ENCODE data around the gene CEMIP2.
A peak's percentile ranks its signal among the peaks of the same experiment; 100 is the strongest.

CEMIP2 gene

DNA sequence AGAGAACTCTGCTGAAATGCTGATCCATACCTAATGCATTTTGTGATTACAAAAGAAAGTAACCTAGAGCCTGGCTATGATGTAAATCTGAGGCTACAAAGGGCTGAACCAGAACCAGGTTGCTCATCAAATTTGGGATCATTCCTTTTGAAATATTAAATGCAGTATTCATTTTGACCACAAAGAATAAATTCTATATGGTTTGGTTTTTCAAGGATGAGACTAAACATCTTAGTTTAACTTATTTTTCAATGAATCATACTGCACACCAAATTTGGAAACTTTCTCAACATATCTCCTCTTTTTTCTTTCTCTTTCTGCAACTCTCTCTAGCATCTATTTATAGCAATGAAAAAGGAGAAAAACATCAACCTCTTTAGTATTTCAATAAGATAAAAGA, 46.5 kb downstream of the CEMIP2 start:
- Histone ChIP-seq H3K9me3 (ENCODE audit: control extremely low read depth in 1 of 5, control insufficient read depth in 4 of 5, insufficient read depth in 2 of 5, low read depth in 1 of 5, low read length in 4 of 5) (no peaks in the 10 kb centered on the region), H3K4me3 (ENCODE audit: control insufficient read depth in 1 of 7, extremely low read depth in 1 of 7, insufficient read depth in 4 of 7, low read depth in 2 of 7, low read length in 6 of 7) (no peak overlapping the region), H3K27me3 (replicated peaks in 2 of 5; ENCODE audit: control insufficient read depth in 4 of 5, insufficient read depth in 5 of 5, low read length in 4 of 5) (no peaks in the 10 kb centered on the region), H3K36me3 (ENCODE audit: control insufficient read depth in 4 of 4, insufficient read depth in 4 of 4, low read length in 3 of 4) (peaks cover 6 to 27% (median 11%) of the 10 kb centered on the region in 4 experiments), H3K27ac (ENCODE audit: insufficient read depth in 1 of 2, low read depth in 1 of 2, low read length in 2 of 2, poor library complexity in 1 of 2, severe bottlenecking in 2 of 2) (no peak overlapping the region), H3K4me1 (ENCODE audit: control extremely low read depth in 1 of 4, control insufficient read depth in 4 of 4, insufficient read depth in 4 of 4, low read length in 3 of 4) (peaks cover 0 to 7% (median 1%) of the 10 kb centered on the region in 4 experiments)
- ChIA-PET POLR2A (no interaction called here), CTCF (interaction anchor here (1.3 to 2.0 kb wide), 4 partner anchors 8 to 32 kb away, joined by 3 to 8 read pairs (median 5); no protein-coding TSS in a partner anchor)
- DNase-seq = no peak

DNA sequence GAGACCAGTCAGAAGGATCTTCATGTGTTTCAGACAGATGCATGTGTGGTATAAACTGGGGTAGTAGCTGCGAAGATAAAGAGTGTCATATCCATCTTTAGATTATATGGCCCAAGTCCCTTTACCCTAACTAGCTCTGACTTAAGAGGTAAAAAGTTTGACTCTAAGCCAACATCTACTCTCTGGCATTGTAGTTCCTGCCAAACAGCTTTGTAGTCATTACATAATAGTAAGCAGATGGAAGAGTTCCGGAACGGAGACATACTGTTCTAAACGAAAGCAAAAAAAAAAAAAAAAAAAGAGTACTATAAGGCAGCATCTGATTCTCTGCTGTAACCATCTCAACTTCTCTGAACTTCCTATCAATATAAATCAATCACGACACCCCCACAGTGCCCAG, 48.8 kb downstream of the CEMIP2 start:
- H3K4me3 ChIP-seq (ENCODE audit: control insufficient read depth in 1 of 7, extremely low read depth in 1 of 7, insufficient read depth in 4 of 7, low read depth in 2 of 7, low read length in 6 of 7) = peak overlapping the region in 1 of 7 experiments; percentile 50
- no peak overlapping the region for H3K27ac ChIP-seq (ENCODE audit: insufficient read depth in 1 of 2, low read depth in 1 of 2, low read length in 2 of 2, poor library complexity in 1 of 2, severe bottlenecking in 2 of 2)
- no peaks in the 10 kb centered on the region for H3K9me3 ChIP-seq (ENCODE audit: control extremely low read depth in 1 of 5, control insufficient read depth in 4 of 5, insufficient read depth in 2 of 5, low read depth in 1 of 5, low read length in 4 of 5)
- POLR2A ChIA-PET = interaction anchor here (0.7 kb wide), 1 partner anchor 48 kb away, joined by 3 read pairs; no protein-coding TSS in a partner anchor
- CTCF ChIA-PET = interaction anchor here (0.7 to 1.9 kb wide), 4 partner anchors 35 to 115 kb away, joined by 3 to 10 read pairs (median 4); partner anchors contain the start of gene CEMIP2
- 13% methylated on average over 1 of the region's 5 CpGs for WGBS (ENCODE audit: insufficient coverage)
- DNase-seq = peak; percentile 36 to 84 (median 78)
- peaks cover 2 to 21% (median 9%) of the 10 kb centered on the region in 4 experiments for H3K36me3 ChIP-seq (ENCODE audit: control insufficient read depth in 4 of 4, insufficient read depth in 4 of 4, low read length in 3 of 4)
- H3K4me1 ChIP-seq (ENCODE audit: control extremely low read depth in 1 of 4, control insufficient read depth in 4 of 4, insufficient read depth in 4 of 4, low read length in 3 of 4) = peaks cover 0 to 7% (median 1%) of the 10 kb centered on the region in 4 experiments
- H3K27me3 ChIP-seq (replicated peaks in 2 of 5; ENCODE audit: control insufficient read depth in 4 of 5, insufficient read depth in 5 of 5, low read length in 4 of 5) = no peaks in the 10 kb centered on the region

DNA sequence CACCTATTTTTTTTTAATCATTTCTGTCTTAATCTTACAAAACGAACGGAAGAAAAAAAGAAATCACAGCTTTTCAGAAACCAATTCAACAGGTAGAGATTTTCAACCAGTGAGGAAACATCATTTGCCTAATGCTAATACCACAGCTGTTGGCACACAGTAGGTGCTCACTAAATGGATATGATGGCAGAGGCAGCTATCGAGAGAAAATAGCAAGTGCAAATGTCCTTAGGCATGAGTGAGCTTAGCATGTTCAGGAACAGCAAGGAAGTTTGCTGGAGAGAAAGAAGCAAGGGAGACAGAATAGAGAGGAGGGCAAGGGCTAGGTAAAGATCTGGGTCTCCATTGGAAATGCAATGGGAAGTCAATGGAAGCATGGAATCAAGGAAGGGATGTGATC, 49.2 kb downstream of the CEMIP2 start:
- ChIA-PET CTCF (interaction anchor here (0.7 to 1.9 kb wide), 5 partner anchors 34 to 114 kb away, joined by 3 to 10 read pairs (median 3); partner anchors contain the start of gene CEMIP2), POLR2A (no interaction called here)
- WGBS (ENCODE audit: insufficient coverage) = 89% methylated on average over 3 of the region's 3 CpGs
- H3K27me3 ChIP-seq (replicated peaks in 2 of 5; ENCODE audit: control insufficient read depth in 4 of 5, insufficient read depth in 5 of 5, low read length in 4 of 5) = no peaks in the 10 kb centered on the region
- H3K36me3 ChIP-seq (ENCODE audit: control insufficient read depth in 4 of 4, insufficient read depth in 4 of 4, low read length in 3 of 4) = peaks cover 0 to 24% (median 9%) of the 10 kb centered on the region in 4 experiments
- no peak overlapping the region for H3K4me3 ChIP-seq (ENCODE audit: control insufficient read depth in 1 of 7, extremely low read depth in 1 of 7, insufficient read depth in 4 of 7, low read depth in 2 of 7, low read length in 6 of 7)
- no peak for DNase-seq
- peaks cover 0 to 7% (median 1%) of the 10 kb centered on the region in 4 experiments for H3K4me1 ChIP-seq (ENCODE audit: control extremely low read depth in 1 of 4, control insufficient read depth in 4 of 4, insufficient read depth in 4 of 4, low read length in 3 of 4)
- no peak overlapping the region for H3K27ac ChIP-seq (ENCODE audit: insufficient read depth in 1 of 2, low read depth in 1 of 2, low read length in 2 of 2, poor library complexity in 1 of 2, severe bottlenecking in 2 of 2)
- no peaks in the 10 kb centered on the region for H3K9me3 ChIP-seq (ENCODE audit: control extremely low read depth in 1 of 5, control insufficient read depth in 4 of 5, insufficient read depth in 2 of 5, low read depth in 1 of 5, low read length in 4 of 5)

DNA sequence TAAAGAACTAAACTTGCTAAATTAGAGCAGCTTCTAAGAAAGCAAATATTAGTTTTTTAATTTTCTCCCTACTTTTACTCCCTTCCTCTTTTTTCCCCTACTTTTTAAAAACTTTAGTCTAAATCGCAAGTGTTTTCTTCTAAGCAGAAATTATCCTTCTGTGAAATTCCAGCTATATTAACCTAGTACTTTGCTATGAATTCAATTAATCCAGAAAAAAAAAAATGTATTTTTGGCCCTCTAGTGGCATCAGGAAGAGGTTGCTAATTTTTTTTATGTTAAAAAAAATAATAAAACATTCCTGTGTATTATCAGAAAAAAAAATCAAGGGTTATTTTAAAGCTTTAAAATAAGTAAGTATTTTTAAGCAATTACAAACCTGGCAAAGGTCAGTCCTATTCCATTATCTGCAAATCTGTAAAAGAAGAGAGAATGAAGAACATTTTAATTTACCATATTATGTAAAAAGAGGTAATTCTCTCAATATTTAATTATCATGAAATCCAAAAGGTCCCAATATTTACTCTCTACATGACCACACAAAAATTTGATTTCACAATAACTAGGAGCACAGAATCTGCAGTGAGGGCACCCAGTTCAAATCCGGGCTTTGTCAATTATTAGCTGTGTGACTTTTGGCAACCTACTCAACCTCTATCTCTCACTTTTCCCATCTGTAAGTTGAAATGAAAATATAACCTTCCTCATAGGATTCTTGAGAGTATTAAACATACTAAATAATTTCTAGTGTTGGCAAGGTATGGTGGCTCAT, 52.0 kb downstream of the CEMIP2 start:
- H3K4me3 ChIP-seq (ENCODE audit: control insufficient read depth in 1 of 7, extremely low read depth in 1 of 7, insufficient read depth in 4 of 7, low read depth in 2 of 7, low read length in 6 of 7) = no peak overlapping the region
- no peaks in the 10 kb centered on the region for H3K27me3 ChIP-seq (replicated peaks in 2 of 5; ENCODE audit: control insufficient read depth in 4 of 5, insufficient read depth in 5 of 5, low read length in 4 of 5)
- DNase-seq = peak; percentile 15 to 40 (median 33)
- peaks cover 6 to 35% (median 16%) of the 10 kb centered on the region in 4 experiments for H3K36me3 ChIP-seq (ENCODE audit: control insufficient read depth in 4 of 4, insufficient read depth in 4 of 4, low read length in 3 of 4)
- CTCF ChIA-PET = interaction anchor here (0.7 to 5.4 kb wide), 22 partner anchors 9 to 112 kb away, joined by 3 to 43 read pairs (median 4); no protein-coding TSS in a partner anchor
- POLR2A ChIA-PET = interaction anchor here (0.6 to 1.2 kb wide), 5 partner anchors 14 to 53 kb away, joined by 3 to 6 read pairs (median 3); partner anchors contain the start of gene CEMIP2
- no CpG with 5 or more reads among the region's 2 CpGs for WGBS (ENCODE audit: insufficient coverage)
- H3K4me1 ChIP-seq (ENCODE audit: control extremely low read depth in 1 of 4, control insufficient read depth in 4 of 4, insufficient read depth in 4 of 4, low read length in 3 of 4) = peaks cover 0 to 7% (median 1%) of the 10 kb centered on the region in 4 experiments
- H3K27ac ChIP-seq (ENCODE audit: insufficient read depth in 1 of 2, low read depth in 1 of 2, low read length in 2 of 2, poor library complexity in 1 of 2, severe bottlenecking in 2 of 2) = no peak overlapping the region
- H3K9me3 ChIP-seq (ENCODE audit: control extremely low read depth in 1 of 5, control insufficient read depth in 4 of 5, insufficient read depth in 2 of 5, low read depth in 1 of 5, low read length in 4 of 5) = no peaks in the 10 kb centered on the region

DNA sequence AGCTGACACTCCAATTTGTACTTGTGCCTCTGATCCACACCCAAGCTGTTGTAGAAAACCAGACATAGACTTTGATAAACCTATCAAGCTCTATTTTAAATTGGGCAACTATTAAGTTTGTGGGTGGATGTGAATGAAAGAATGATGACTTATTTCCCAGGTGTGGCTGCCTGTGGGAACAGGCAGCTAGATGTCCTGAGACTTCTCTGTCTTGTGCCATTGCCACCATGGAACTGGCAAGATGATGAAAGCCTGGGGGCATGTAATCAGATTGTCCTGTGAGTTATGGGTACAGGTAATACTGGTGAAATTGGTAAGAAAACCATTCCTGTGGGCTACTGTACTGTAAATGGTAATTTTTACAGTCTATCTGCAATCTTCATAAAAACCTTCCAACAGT, 57.5 kb downstream of the CEMIP2 start:
- ChIA-PET CTCF (interaction anchor here (0.9 to 3.2 kb wide), 3 partner anchors 20 to 106 kb away, joined by 3 to 12 read pairs (median 4); no protein-coding TSS in a partner anchor), POLR2A (interaction anchor here (0.6 kb wide), 1 partner anchor 52 kb away, joined by 3 read pairs; no protein-coding TSS in a partner anchor)
- no peak for DNase-seq
- Histone ChIP-seq H3K27ac (ENCODE audit: insufficient read depth in 1 of 2, low read depth in 1 of 2, low read length in 2 of 2, poor library complexity in 1 of 2, severe bottlenecking in 2 of 2) (no peak overlapping the region), H3K9me3 (ENCODE audit: control extremely low read depth in 1 of 5, control insufficient read depth in 4 of 5, insufficient read depth in 2 of 5, low read depth in 1 of 5, low read length in 4 of 5) (no peaks in the 10 kb centered on the region), H3K36me3 (ENCODE audit: control insufficient read depth in 4 of 4, insufficient read depth in 4 of 4, low read length in 3 of 4) (peaks cover 9 to 65% (median 20%) of the 10 kb centered on the region in 4 experiments), H3K27me3 (replicated peaks in 2 of 5; ENCODE audit: control insufficient read depth in 4 of 5, insufficient read depth in 5 of 5, low read length in 4 of 5) (no peaks in the 10 kb centered on the region), H3K4me3 (ENCODE audit: control insufficient read depth in 1 of 7, extremely low read depth in 1 of 7, insufficient read depth in 4 of 7, low read depth in 2 of 7, low read length in 6 of 7) (no peak overlapping the region), H3K4me1 (ENCODE audit: control extremely low read depth in 1 of 4, control insufficient read depth in 4 of 4, insufficient read depth in 4 of 4, low read length in 3 of 4) (no peaks in the 10 kb centered on the region)

DNA sequence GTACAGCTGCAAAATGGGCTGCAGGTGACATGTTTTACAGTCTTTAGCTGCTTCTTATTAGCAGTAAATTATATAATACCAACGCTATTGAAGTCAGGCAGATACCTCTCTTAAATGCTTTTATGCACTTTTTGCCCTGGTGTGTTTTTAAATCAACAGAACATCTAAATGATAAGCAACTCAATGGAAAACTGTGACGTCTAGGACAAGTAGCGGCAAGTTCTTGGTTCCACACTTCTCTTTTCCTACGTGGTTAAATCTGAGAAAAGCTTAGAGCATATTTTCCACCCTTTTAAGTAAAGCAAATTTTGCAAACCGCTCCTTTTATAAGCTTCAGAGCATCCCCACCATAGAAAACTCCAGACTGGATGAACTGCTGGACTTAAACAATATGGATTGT, 58.1 kb downstream of the CEMIP2 start:
- ChIA-PET CTCF (interaction anchor here (0.9 to 3.2 kb wide), 4 partner anchors 15 to 106 kb away, joined by 3 to 12 read pairs (median 4); no protein-coding TSS in a partner anchor), POLR2A (interaction anchor here (0.6 kb wide), 1 partner anchor 53 kb away, joined by 3 read pairs; no protein-coding TSS in a partner anchor)
- Histone ChIP-seq H3K4me1 (ENCODE audit: control extremely low read depth in 1 of 4, control insufficient read depth in 4 of 4, insufficient read depth in 4 of 4, low read length in 3 of 4) (no peaks in the 10 kb centered on the region), H3K27ac (ENCODE audit: insufficient read depth in 1 of 2, low read depth in 1 of 2, low read length in 2 of 2, poor library complexity in 1 of 2, severe bottlenecking in 2 of 2) (no peak overlapping the region), H3K36me3 (ENCODE audit: control insufficient read depth in 4 of 4, insufficient read depth in 4 of 4, low read length in 3 of 4) (peaks cover 9 to 65% (median 20%) of the 10 kb centered on the region in 4 experiments), H3K27me3 (replicated peaks in 2 of 5; ENCODE audit: control insufficient read depth in 4 of 5, insufficient read depth in 5 of 5, low read length in 4 of 5) (no peaks in the 10 kb centered on the region), H3K4me3 (ENCODE audit: control insufficient read depth in 1 of 7, extremely low read depth in 1 of 7, insufficient read depth in 4 of 7, low read depth in 2 of 7, low read length in 6 of 7) (no peak overlapping the region), H3K9me3 (ENCODE audit: control extremely low read depth in 1 of 5, control insufficient read depth in 4 of 5, insufficient read depth in 2 of 5, low read depth in 1 of 5, low read length in 4 of 5) (no peaks in the 10 kb centered on the region)
- WGBS (ENCODE audit: insufficient coverage) = 92% methylated on average over 5 of the region's 5 CpGs
- no peak for DNase-seq

Data from common myeloid progenitor, CD34-positive (primary cell).